ENCODE measurements around the gene FRMPD2. TPM values are rescaled to one million over a fixed set of nuclear protein-coding genes. Genes with fewer than 3 reads are reported as not detected.

Gene FRMPD2
- total and polyA plus RNA-seq, 2 donors from 2014 or later, result 0.34 to 0.47 TPM

GRCh38 chr10:48236199-48236621 is 38.3 kb downstream of the FRMPD2 start:
- no peak overlapping the region for H3K27ac ChIP-seq (ENCODE audit: low read depth in 2 of 2, low read length in 2 of 2)
- H3K36me3 ChIP-seq (ENCODE audit: control insufficient read depth in 2 of 3, insufficient read depth in 3 of 3, low read length in 3 of 3), result no peaks in the 10 kb centered on the region
- no peak for TF ChIP-seq CTCF (IDR thresholded peaks at IDR 0.05; ENCODE audit: borderline replicate concordance, extremely low read depth, insufficient read depth)
- H3K9ac ChIP-seq (ENCODE audit: low read length in 3 of 3), result no peak overlapping the region
- H3K9me3 ChIP-seq (ENCODE audit: control insufficient read depth in 2 of 3, insufficient read depth in 1 of 3, low read length in 3 of 3), result no peaks in the 10 kb centered on the region
- FAIRE-seq (no peak), DNase-seq (no peak)
- no peak overlapping the region for H3K4me3 ChIP-seq (ENCODE audit: low read length in 3 of 3)
- intact Hi-C loops (cut with DNase I), result no loop called here
- no peaks in the 10 kb centered on the region for H3K4me1 ChIP-seq (ENCODE audit: control insufficient read depth in 2 of 3, insufficient read depth in 2 of 3, low read depth in 1 of 3, low read length in 3 of 3)
- no peaks in the 10 kb centered on the region for H3K27me3 ChIP-seq (ENCODE audit: control insufficient read depth, insufficient read depth, low read length)

- FAIRE-seq, result no peak
- no peak for TF ChIP-seq CTCF (IDR thresholded peaks at IDR 0.05; ENCODE audit: borderline replicate concordance, extremely low read depth, insufficient read depth)
- Histone ChIP-seq H3K9ac (ENCODE audit: low read length in 3 of 3) (no peak overlapping the region), H3K27me3 (ENCODE audit: control insufficient read depth, insufficient read depth, low read length) (no peaks in the 10 kb centered on the region), H3K9me3 (ENCODE audit: control insufficient read depth in 2 of 3, insufficient read depth in 1 of 3, low read length in 3 of 3) (no peaks in the 10 kb centered on the region), H3K4me1 (ENCODE audit: control insufficient read depth in 2 of 3, insufficient read depth in 2 of 3, low read depth in 1 of 3, low read length in 3 of 3) (no peaks in the 10 kb centered on the region), H3K4me3 (ENCODE audit: low read length in 3 of 3) (no peak overlapping the region), H3K36me3 (ENCODE audit: control insufficient read depth in 2 of 3, insufficient read depth in 3 of 3, low read length in 3 of 3) (no peaks in the 10 kb centered on the region), H3K27ac (ENCODE audit: low read depth in 2 of 2, low read length in 2 of 2) (no peak overlapping the region)
- intact Hi-C loops (cut with DNase I), result no loop called here
- no peak for DNase-seq
These were observed 39.0 kb downstream of the FRMPD2 start for GRCh38 chr10:48235501-48235900.

GRCh38 chr10:48234787-48235186 is 39.7 kb downstream of the FRMPD2 start:
- FAIRE-seq (no peak), DNase-seq (no peak)
- intact Hi-C loops (cut with DNase I), result no loop called here
- H3K9ac ChIP-seq (ENCODE audit: low read length in 3 of 3), result no peak overlapping the region
- TF ChIP-seq CTCF (IDR thresholded peaks at IDR 0.05; ENCODE audit: borderline replicate concordance, extremely low read depth, insufficient read depth), result no peak
- no peak overlapping the region for H3K27ac ChIP-seq (ENCODE audit: low read depth in 2 of 2, low read length in 2 of 2)
- H3K27me3 ChIP-seq (ENCODE audit: control insufficient read depth, insufficient read depth, low read length), result no peaks in the 10 kb centered on the region
- no peaks in the 10 kb centered on the region for H3K36me3 ChIP-seq (ENCODE audit: control insufficient read depth in 2 of 3, insufficient read depth in 3 of 3, low read length in 3 of 3)
- no peaks in the 10 kb centered on the region for H3K4me1 ChIP-seq (ENCODE audit: control insufficient read depth in 2 of 3, insufficient read depth in 2 of 3, low read depth in 1 of 3, low read length in 3 of 3)
- H3K9me3 ChIP-seq (ENCODE audit: control insufficient read depth in 2 of 3, insufficient read depth in 1 of 3, low read length in 3 of 3), result no peaks in the 10 kb centered on the region
- no peak overlapping the region for H3K4me3 ChIP-seq (ENCODE audit: low read length in 3 of 3)

GRCh38 chr10:48234295-48234694 is 40.2 kb downstream of the FRMPD2 start:
- H3K4me3 ChIP-seq (ENCODE audit: low read length in 3 of 3), result no peak overlapping the region
- H3K36me3 ChIP-seq (ENCODE audit: control insufficient read depth in 2 of 3, insufficient read depth in 3 of 3, low read length in 3 of 3), result no peaks in the 10 kb centered on the region
- H3K27ac ChIP-seq (ENCODE audit: low read depth in 2 of 2, low read length in 2 of 2), result no peak overlapping the region
- no peaks in the 10 kb centered on the region for H3K4me1 ChIP-seq (ENCODE audit: control insufficient read depth in 2 of 3, insufficient read depth in 2 of 3, low read depth in 1 of 3, low read length in 3 of 3)
- H3K9me3 ChIP-seq (ENCODE audit: control insufficient read depth in 2 of 3, insufficient read depth in 1 of 3, low read length in 3 of 3), result no peaks in the 10 kb centered on the region
- intact Hi-C loops (cut with DNase I), result no loop called here
- H3K27me3 ChIP-seq (ENCODE audit: control insufficient read depth, insufficient read depth, low read length), result no peaks in the 10 kb centered on the region
- no peak for TF ChIP-seq CTCF (IDR thresholded peaks at IDR 0.05; ENCODE audit: borderline replicate concordance, extremely low read depth, insufficient read depth)
- DNase-seq, result no peak
- no peak overlapping the region for H3K9ac ChIP-seq (ENCODE audit: low read length in 3 of 3)
- no peak for FAIRE-seq
